ENCODE measurements around the gene SLC16A8. TPM values are rescaled to one million over a fixed set of nuclear protein-coding genes. Genes with fewer than 3 reads are reported as not detected.

Gene SLC16A8
- total and polyA plus RNA-seq, 2 of the 13 experiments (the other 11 are each of a cell fraction or from before 2014, with no cell fraction given): not detected

DNA sequence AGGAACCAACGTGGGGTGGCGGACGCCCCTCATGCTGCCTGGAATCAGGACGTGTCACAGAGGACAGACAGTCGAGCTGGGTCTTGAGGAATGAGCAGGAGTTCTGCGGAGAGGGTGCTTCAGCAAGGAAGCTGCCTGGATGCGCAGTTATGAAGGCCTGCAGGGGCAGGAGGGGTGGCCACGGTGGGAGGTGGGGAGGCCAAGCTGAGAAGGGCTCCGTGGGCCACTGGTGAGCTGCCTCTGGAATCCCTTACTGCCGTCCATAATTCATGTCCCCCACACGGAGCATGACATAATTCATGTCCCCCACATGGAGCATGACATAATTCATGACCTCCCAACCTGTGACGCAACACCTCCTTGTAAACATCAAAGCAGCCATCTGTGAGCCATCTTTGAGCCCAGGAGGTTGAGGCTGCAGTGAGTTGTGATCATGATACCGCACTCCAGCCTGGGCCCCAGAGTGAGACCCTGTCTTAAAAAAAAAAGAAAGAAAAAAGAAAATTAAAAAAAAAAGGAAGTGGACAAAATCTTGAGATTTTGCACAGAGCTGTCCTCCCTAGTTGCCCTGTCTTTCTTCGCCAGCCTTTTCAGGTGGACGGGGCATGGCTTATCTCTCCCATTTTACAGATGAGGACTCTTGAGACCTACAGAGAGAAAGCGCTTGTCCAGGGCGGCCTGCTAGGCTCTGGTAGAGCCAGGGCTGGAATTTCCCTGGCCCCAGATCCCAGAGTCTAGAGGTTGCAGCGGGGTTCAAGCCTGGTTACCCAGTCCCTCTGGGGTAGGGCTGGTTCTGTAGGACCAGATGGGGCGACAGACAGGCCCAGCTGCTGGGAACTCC, 51.1 kb downstream of the SLC16A8 start (continued):
- TF ChIP-seq, protein P1, sequence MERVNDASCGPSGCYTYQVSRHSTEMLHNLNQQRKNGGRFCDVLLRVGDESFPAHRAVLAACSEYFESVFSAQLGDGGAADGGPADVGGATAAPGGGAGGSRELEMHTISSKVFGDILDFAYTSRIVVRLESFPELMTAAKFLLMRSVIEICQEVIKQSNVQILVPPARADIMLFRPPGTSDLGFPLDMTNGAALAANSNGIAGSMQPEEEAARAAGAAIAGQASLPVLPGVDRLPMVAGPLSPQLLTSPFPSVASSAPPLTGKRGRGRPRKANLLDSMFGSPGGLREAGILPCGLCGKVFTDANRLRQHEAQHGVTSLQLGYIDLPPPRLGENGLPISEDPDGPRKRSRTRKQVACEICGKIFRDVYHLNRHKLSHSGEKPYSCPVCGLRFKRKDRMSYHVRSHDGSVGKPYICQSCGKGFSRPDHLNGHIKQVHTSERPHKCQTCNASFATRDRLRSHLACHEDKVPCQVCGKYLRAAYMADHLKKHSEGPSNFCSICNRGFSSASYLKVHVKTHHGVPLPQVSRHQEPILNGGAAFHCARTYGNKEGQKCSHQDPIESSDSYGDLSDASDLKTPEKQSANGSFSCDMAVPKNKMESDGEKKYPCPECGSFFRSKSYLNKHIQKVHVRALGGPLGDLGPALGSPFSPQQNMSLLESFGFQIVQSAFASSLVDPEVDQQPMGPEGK (CRISPR knock-in tag; IDR thresholded peaks at IDR 0.05): peak; percentile 83
- no peak for TF ChIP-seq FOXP1 (IDR thresholded peaks at IDR 0.05)
- 0 out of 2 replicates have a peak, but pooled peaks have one; percentile 26 for TF ChIP-seq FOXP1 (CRISPR knock-in tag; IDR thresholded peaks at IDR 0.05)
- 0 out of 2 replicates have a peak, but pooled peaks have one; percentile 16 for TF ChIP-seq GATAD1 (CRISPR knock-in tag; IDR thresholded peaks at IDR 0.05)
- TF ChIP-seq RXRB (CRISPR knock-in tag; IDR thresholded peaks at IDR 0.05; ENCODE audit: borderline replicate concordance): peak; percentile 54; the same call in 1 of the 2 replicates
- TF ChIP-seq, protein P2, sequence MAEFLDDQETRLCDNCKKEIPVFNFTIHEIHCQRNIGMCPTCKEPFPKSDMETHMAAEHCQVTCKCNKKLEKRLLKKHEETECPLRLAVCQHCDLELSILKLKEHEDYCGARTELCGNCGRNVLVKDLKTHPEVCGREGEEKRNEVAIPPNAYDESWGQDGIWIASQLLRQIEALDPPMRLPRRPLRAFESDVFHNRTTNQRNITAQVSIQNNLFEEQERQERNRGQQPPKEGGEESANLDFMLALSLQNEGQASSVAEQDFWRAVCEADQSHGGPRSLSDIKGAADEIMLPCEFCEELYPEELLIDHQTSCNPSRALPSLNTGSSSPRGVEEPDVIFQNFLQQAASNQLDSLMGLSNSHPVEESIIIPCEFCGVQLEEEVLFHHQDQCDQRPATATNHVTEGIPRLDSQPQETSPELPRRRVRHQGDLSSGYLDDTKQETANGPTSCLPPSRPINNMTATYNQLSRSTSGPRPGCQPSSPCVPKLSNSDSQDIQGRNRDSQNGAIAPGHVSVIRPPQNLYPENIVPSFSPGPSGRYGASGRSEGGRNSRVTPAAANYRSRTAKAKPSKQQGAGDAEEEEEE (CRISPR knock-in tag; IDR thresholded peaks at IDR 0.05; ENCODE audit: borderline replicate concordance): no peak
- peak; percentile 74 for TF ChIP-seq ATF7 (IDR thresholded peaks at IDR 0.05)
- 0 out of 2 replicates have a peak, but pooled peaks have one; percentile 56 for TF ChIP-seq ATF7 (CRISPR knock-in tag; IDR thresholded peaks at IDR 0.05)
- no peak for TF ChIP-seq ZBTB3 (CRISPR knock-in tag; IDR thresholded peaks at IDR 0.05; ENCODE audit: borderline replicate concordance, low read depth)
- TF ChIP-seq, protein P3, sequence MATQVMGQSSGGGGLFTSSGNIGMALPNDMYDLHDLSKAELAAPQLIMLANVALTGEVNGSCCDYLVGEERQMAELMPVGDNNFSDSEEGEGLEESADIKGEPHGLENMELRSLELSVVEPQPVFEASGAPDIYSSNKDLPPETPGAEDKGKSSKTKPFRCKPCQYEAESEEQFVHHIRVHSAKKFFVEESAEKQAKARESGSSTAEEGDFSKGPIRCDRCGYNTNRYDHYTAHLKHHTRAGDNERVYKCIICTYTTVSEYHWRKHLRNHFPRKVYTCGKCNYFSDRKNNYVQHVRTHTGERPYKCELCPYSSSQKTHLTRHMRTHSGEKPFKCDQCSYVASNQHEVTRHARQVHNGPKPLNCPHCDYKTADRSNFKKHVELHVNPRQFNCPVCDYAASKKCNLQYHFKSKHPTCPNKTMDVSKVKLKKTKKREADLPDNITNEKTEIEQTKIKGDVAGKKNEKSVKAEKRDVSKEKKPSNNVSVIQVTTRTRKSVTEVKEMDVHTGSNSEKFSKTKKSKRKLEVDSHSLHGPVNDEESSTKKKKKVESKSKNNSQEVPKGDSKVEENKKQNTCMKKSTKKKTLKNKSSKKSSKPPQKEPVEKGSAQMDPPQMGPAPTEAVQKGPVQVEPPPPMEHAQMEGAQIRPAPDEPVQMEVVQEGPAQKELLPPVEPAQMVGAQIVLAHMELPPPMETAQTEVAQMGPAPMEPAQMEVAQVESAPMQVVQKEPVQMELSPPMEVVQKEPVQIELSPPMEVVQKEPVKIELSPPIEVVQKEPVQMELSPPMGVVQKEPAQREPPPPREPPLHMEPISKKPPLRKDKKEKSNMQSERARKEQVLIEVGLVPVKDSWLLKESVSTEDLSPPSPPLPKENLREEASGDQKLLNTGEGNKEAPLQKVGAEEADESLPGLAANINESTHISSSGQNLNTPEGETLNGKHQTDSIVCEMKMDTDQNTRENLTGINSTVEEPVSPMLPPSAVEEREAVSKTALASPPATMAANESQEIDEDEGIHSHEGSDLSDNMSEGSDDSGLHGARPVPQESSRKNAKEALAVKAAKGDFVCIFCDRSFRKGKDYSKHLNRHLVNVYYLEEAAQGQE (IDR thresholded peaks at IDR 0.05; ENCODE audit: borderline replicate concordance in 1 of 2, low read depth in 1 of 2, low read length in 2 of 2): no peak
- TF ChIP-seq MIER3 (CRISPR knock-in tag; IDR thresholded peaks at IDR 0.05; ENCODE audit: borderline replicate concordance): 0 out of 2 replicates have a peak, but pooled peaks have one; percentile 47
- no peak for TF ChIP-seq ZSCAN30 (CRISPR knock-in tag; IDR thresholded peaks at IDR 0.05)
- TF ChIP-seq PITX1 (CRISPR knock-in tag; IDR thresholded peaks at IDR 0.05): no peak
- TF ChIP-seq HDAC2 (CRISPR knock-in tag; IDR thresholded peaks at IDR 0.05): peak; percentile 53; the same call in 1 of the 2 replicates
- TF ChIP-seq HMG20A (CRISPR knock-in tag; IDR thresholded peaks at IDR 0.05; ENCODE audit: borderline replicate concordance): peak; percentile 63; the same call in 1 of the 2 replicates
